PC-3 (cell line): ENCODE results near the gene RPS18. TPM values are rescaled to one million over a fixed set of nuclear protein-coding genes. Genes with fewer than 3 reads are reported as not detected.
A peak's percentile ranks its signal among the peaks of the same experiment; 100 is the strongest.

Experiments
- ATAC-seq: fragments of 200-7000 bp; cut with Tn5 transposase; 2 replicates; pipeline ENCODE4 v1.9.1; 2020; ENCODE audit warnings: mild to moderate bottlenecking, moderate library complexity
- BruUV-seq: library from RNA; stranded (reverse); fragments of 400-500 nt; replicated peaks from 2 replicates; lab custom pipeline; 2021; lab: Mats Ljungman, UMichigan
- CTCF ChIA-PET: fragments of 300-600 bp; sonication (Branson Sonifier 250); formaldehyde crosslinking; loops from one replicate; lab custom pipeline; 2022; ENCODE audit warnings: antibody characterized with exemption; lab: Charles Lee
- POLR2A ChIA-PET: fragments of 300-600 bp; sonication (Branson Sonifier 250); formaldehyde crosslinking; loops from one replicate; lab custom pipeline; 2022; ENCODE audit warnings: antibody characterized with exemption; ENCODE audit not compliant: unreplicated experiment; lab: Charles Lee
- DNase-seq: peaks from one replicate; pipeline ENCODE4 v3.0.0-alpha.2; 2015
- H2AFZ ChIP-seq: fragments of 300-600 bp; sonication (generic); 2 replicates; pipeline ENCODE4 v1.6.0; 2016; ENCODE audit warnings: antibody characterized with exemption, low read length
- H3F3A ChIP-seq: fragments of 300-600 bp; sonication (generic); one replicate; pipeline ENCODE4 v1.6.0; 2017; ENCODE audit warnings: antibody characterized with exemption, low read length, control low read depth, mild to moderate bottlenecking; ENCODE audit not compliant: unreplicated experiment
- H3K27ac ChIP-seq: fragments of 300-600 bp; sonication (generic); 2 replicates; pipeline ENCODE4 v1.5.1; 2016; ENCODE audit warnings: mild to moderate bottlenecking, low read length
- H3K27me3 ChIP-seq: fragments of 300-600 bp; sonication (generic); 2 replicates; pipeline ENCODE4 v1.6.1; 2016; ENCODE audit warnings: low read length, mixed read lengths
- H3K36me3 ChIP-seq: fragments of 300-600 bp; sonication (generic); 2 replicates; pipeline ENCODE4 v1.6.1; 2016; ENCODE audit warnings: low read depth, mixed run types, low read length, mixed read lengths
- H3K4me1 ChIP-seq: fragments of 300-600 bp; sonication (generic); 2 replicates; pipeline ENCODE4 v1.5.1; 2016; ENCODE audit warnings: low read length; ENCODE audit not compliant: insufficient read depth
- H3K4me2 ChIP-seq: fragments of 300-600 bp; sonication (generic); 2 replicates; pipeline ENCODE4 v1.6.0; 2016; ENCODE audit warnings: low read length
- H3K4me3 ChIP-seq: fragments of 300-600 bp; sonication (generic); 2 replicates; pipeline ENCODE4 v1.5.1; 2016; ENCODE audit warnings: mild to moderate bottlenecking, low read length, mixed read lengths
- H3K79me2 ChIP-seq: fragments of 300-600 bp; sonication (generic); 2 replicates; pipeline ENCODE4 v1.6.1; 2017; ENCODE audit warnings: low read length, mixed read lengths
- H3K9ac ChIP-seq: fragments of 300-600 bp; sonication (generic); 2 replicates; pipeline ENCODE4 v1.6.0; 2016; ENCODE audit warnings: mild to moderate bottlenecking, low read length
- H3K9me2 ChIP-seq: fragments of 300-600 bp; sonication (generic); replicated peaks from 2 replicates; pipeline ENCODE4 v1.6.1; 2016; ENCODE audit warnings: mixed run types, low read length, mixed read lengths
- H3K9me3 ChIP-seq: fragments of 300-600 bp; sonication (generic); 2 replicates; pipeline ENCODE4 v1.6.1; 2016; ENCODE audit warnings: low read length, mixed read lengths
- H4K20me1 ChIP-seq: fragments of 300-600 bp; sonication (generic); 2 replicates; pipeline ENCODE4 v1.6.1; 2016; ENCODE audit warnings: low read length, mixed read lengths
- EZH2 ChIP-seq: fragments of 300-600 bp; sonication (generic); IDR thresholded peaks from one replicate; pipeline ENCODE4 v1.6.1; 2017; ENCODE audit warnings: antibody characterized with exemption, mild to moderate bottlenecking, low read length; ENCODE audit not compliant: unreplicated experiment
- EZH2phosphoT487 ChIP-seq: fragments of 300-600 bp; sonication (generic); IDR thresholded peaks from 2 replicates; pipeline ENCODE4 v1.6.1; 2018; ENCODE audit warnings: mild to moderate bottlenecking, antibody characterized with exemption, low read length, borderline replicate concordance
- intact Hi-C: fragments of 100-400 bp; cut with micrococcal nuclease; formaldehyde crosslinking; loops from 2 replicates; pipeline ENCODE4 v1.9.0; 2023
- total RNA-seq: library from RNA; depleted of rRNA; stranded (reverse); fragments of >200 nt; gene quantifications from 2 replicates; pipeline ENCODE4 v1.2.3, GENCODE V29; 2014
- TF ChIP-seq, protein P1 (sequence below): fragments of 300-600 bp; sonication (generic); conservative IDR thresholded peaks from 2 replicates; pipeline ENCODE4 v1.5.1; 2017; ENCODE audit warnings: antibody characterized with exemption, low read depth, mild to moderate bottlenecking, low read length

Gene RPS18
- total RNA-seq, 1 experiment from 2014 or later: 3,161 TPM

DNA sequence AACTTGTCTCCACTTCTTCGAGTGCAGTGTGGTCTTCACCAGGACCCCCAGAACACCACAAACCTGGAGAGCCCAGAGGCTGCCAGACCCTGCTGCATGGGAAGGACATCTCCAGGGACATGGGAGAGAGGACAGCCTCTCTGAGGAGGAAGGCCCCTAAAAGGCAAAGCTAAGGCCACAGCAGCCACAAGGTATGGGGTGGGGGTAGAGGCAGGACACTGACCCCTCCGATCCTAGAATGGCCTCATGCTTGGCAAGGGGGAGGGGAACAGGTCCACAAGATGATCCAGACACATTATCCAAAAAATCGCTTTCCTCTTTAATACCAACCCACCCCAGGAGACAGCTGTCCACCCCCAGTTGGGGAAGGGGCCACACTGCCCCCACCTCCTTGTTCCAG lies 6.9 kb downstream of the RPS18 start:
- BruUV-seq: no TSS peak
- Histone ChIP-seq H3K79me2 (peaks cover 20% of the 10 kb centered on the region), H3K9ac (no peak overlapping the region), H3F3A (peaks cover 27% of the 10 kb centered on the region), H3K4me3 (no peak overlapping the region), H3K4me1 (peaks cover 35% of the 10 kb centered on the region), H4K20me1 (peaks cover 21% of the 10 kb centered on the region), H3K9me3 (no peaks in the 10 kb centered on the region), H2AFZ (no peak overlapping the region), H3K4me2 (no peak overlapping the region), H3K36me3 (peaks cover 34% of the 10 kb centered on the region), H3K27ac (no peak overlapping the region), H3K9me2 (no peaks in the 10 kb centered on the region), H3K27me3 (no peaks in the 10 kb centered on the region)
- TF ChIP-seq EZH2phosphoT487: no peak
- no peak for TF ChIP-seq EZH2
- TF ChIP-seq, protein P1, sequence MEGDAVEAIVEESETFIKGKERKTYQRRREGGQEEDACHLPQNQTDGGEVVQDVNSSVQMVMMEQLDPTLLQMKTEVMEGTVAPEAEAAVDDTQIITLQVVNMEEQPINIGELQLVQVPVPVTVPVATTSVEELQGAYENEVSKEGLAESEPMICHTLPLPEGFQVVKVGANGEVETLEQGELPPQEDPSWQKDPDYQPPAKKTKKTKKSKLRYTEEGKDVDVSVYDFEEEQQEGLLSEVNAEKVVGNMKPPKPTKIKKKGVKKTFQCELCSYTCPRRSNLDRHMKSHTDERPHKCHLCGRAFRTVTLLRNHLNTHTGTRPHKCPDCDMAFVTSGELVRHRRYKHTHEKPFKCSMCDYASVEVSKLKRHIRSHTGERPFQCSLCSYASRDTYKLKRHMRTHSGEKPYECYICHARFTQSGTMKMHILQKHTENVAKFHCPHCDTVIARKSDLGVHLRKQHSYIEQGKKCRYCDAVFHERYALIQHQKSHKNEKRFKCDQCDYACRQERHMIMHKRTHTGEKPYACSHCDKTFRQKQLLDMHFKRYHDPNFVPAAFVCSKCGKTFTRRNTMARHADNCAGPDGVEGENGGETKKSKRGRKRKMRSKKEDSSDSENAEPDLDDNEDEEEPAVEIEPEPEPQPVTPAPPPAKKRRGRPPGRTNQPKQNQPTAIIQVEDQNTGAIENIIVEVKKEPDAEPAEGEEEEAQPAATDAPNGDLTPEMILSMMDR: no peak
- ChIA-PET POLR2A (no interaction called here), CTCF (interaction anchor here (0.6 kb wide), 1 partner anchor 966 kb away, joined by 3 read pairs; no protein-coding TSS in a partner anchor)
- no peak for ATAC-seq
- no peak for DNase-seq
- intact Hi-C loops: loop anchor here (10.0 kb wide), 1 partner anchor 74 kb away; the partner anchor contains the start of genes HSD17B8, RING1, RXRB and SLC39A7

DNA sequence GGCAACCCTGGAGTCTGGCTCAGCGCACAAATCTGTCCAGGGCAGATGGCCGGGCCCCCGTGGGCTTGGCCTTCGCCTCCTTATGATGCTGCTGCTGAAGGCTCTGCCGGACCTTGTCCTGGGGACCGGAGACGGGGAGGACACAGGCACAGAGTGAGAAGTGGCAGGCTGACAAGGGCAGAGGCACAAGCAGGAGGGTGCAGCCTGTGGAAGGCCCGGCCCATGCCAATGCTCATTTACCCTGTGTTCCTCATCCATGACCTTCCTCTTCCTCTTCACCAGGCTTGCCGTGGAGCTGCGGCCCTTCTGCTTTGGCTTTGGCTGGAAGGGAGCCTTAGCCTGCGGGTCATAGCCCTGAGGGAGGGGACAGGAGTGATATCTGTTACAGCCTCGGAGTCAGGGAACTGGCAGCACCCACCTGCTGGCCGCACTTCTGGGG lies 7.4 kb downstream of the RPS18 start:
- Histone ChIP-seq H3K9ac (no peak overlapping the region), H3K4me2 (no peak overlapping the region), H3F3A (peaks cover 23% of the 10 kb centered on the region), H3K4me1 (peaks cover 31% of the 10 kb centered on the region), H3K4me3 (no peak overlapping the region), H4K20me1 (peaks cover 17% of the 10 kb centered on the region), H3K36me3 (peaks cover 30% of the 10 kb centered on the region), H3K9me3 (no peaks in the 10 kb centered on the region), H3K27me3 (no peaks in the 10 kb centered on the region), H3K79me2 (peaks cover 15% of the 10 kb centered on the region), H3K9me2 (no peaks in the 10 kb centered on the region), H3K27ac (no peak overlapping the region), H2AFZ (no peak overlapping the region)
- no peak for TF ChIP-seq EZH2phosphoT487
- no peak for TF ChIP-seq EZH2
- TF ChIP-seq, protein P1: no peak
- ChIA-PET POLR2A (no interaction called here), CTCF (no interaction called here)
- intact Hi-C loops: loop anchor here (10.0 kb wide), 1 partner anchor 74 kb away; the partner anchor contains the start of genes HSD17B8, RING1, RXRB and SLC39A7
- ATAC-seq: no peak
- no TSS peak for BruUV-seq
- DNase-seq: no peak

DNA sequence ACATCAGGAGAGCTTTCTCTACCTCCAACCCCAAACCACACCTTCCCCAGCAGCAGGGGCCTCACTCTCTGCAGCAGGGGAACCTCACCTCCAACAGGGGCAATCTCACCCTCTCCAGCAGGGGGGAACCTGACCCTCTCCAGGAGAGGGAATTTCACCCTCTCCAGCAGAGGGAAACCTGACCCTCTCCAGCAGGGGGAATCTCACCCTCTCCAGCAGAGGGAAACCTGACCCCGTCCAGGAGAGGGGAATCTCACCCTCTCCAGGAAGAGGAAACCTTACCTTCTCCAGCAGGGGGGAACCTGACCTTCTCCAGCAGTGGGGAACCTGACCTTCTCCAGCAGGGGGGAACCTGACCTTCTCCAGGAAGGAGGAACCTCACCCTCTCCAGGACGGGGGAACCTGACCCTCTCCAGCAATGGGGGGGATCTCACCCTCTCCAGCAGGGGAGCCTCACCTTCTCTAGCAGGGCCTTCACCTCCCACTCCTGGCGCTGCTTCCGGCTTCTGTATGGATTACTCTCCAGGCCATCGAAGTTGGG lies 8.2 kb downstream of the RPS18 start:
- Histone ChIP-seq H3K4me2 (no peak overlapping the region), H2AFZ (no peak overlapping the region), H3K9me3 (no peaks in the 10 kb centered on the region), H3K4me1 (peaks cover 23% of the 10 kb centered on the region), H3K27ac (no peak overlapping the region), H3K9me2 (no peaks in the 10 kb centered on the region), H3K36me3 (peaks cover 29% of the 10 kb centered on the region), H3K9ac (no peak overlapping the region), H3K27me3 (no peaks in the 10 kb centered on the region), H3K79me2 (peaks cover 8% of the 10 kb centered on the region), H3K4me3 (no peak overlapping the region), H4K20me1 (peaks cover 9% of the 10 kb centered on the region), H3F3A (peaks cover 15% of the 10 kb centered on the region)
- TF ChIP-seq EZH2: no peak
- TF ChIP-seq, protein P1: peak; percentile 95
- TF ChIP-seq EZH2phosphoT487: no peak
- intact Hi-C loops: loop anchor here (10.0 kb wide), 1 partner anchor 75 kb away; the partner anchor contains the start of genes HSD17B8, RING1, RXRB and SLC39A7
- ATAC-seq (peak; percentile 62), DNase-seq (peak; percentile 83)
- ChIA-PET CTCF (no interaction called here), POLR2A (no interaction called here)
- no TSS peak for BruUV-seq
